Measurements from ENCODE around the gene NCAPD2. TPM values are rescaled to one million over a fixed set of nuclear protein-coding genes. Genes with fewer than 3 reads are reported as not detected.
A peak's percentile ranks its signal among the peaks of the same experiment; 100 is the strongest.

NCAPD2 gene
- polyA plus RNA-seq, 1 of the 3 experiments (the other 2 are of a cell fraction): 46.9 TPM

GRCh38 chr12:6470375-6471163 lies 23.3 kb upstream of the NCAPD2 start, which contains the start of gene VAMP1:
VAMP1 (minus strand) TSS chr12:6470677; CDS start chr12:6470531, 146 bp downstream.
- peak within 1 kb of the TSS; percentile 92 for H2AFZ ChIP-seq (ENCODE audit: low read depth)
- no peaks in the 10 kb centered on the region for H4K20me1 ChIP-seq (ENCODE audit: insufficient read depth)
- DNase-seq: peak; percentile 97
- peak within 1 kb of the TSS; percentile 77 to 92 for H3K4me3 ChIP-seq (ENCODE audit: low read depth in 2 of 2, low read length in 1 of 2)
- under 1% methylated on average over 25 of the region's 69 CpGs for WGBS (ENCODE audit: low lambda C conversion rate)
- H3K79me2 ChIP-seq (ENCODE audit: insufficient read depth): peaks cover 37% of the 10 kb centered on the region
- H3K36me3 ChIP-seq (replicated peaks in 1 of 2; ENCODE audit: control insufficient read depth in 1 of 2, insufficient read depth in 2 of 2, low read length in 1 of 2): peaks cover 7 to 11% of the 10 kb centered on the region in 2 experiments
- no peaks in the 10 kb centered on the region for H3K9me2 ChIP-seq
- peak within 1 kb of the TSS; percentile 91 to 98 for H3K27ac ChIP-seq (ENCODE audit: low read depth in 2 of 2, low read length in 1 of 2)
- no peaks in the 10 kb centered on the region for H3K27me3 ChIP-seq (ENCODE audit: insufficient read depth)
- H3K4me2 ChIP-seq: peak within 1 kb of the TSS; percentile 98
- peak within 1 kb of the TSS; percentile 87 for H3K9ac ChIP-seq
- peaks cover 11% of the 10 kb centered on the region for H3F3A ChIP-seq (replicated peaks; ENCODE audit: insufficient read depth)
- H3K4me1 ChIP-seq (ENCODE audit: control insufficient read depth in 1 of 2, insufficient read depth in 2 of 2, low read depth in 1 of 2, low read length in 1 of 2): peaks cover 0 to 13% of the 10 kb centered on the region in 2 experiments; a peak in 2 of 4 replicates
- ChIA-PET CTCF (interaction anchor here (0.7 to 4.1 kb wide), 13 partner anchors 10 to 492 kb away, joined by 3 to 16 read pairs (median 3); partner anchors contain the start of gene MRPL51), POLR2A (interaction anchor here (0.5 to 2.9 kb wide), 19 partner anchors 14 to 219 kb away, joined by 3 to 23 read pairs (median 6); partner anchors contain the start of genes GAPDH, MRPL51, TAPBPL and ZNF384)
- H3K9me3 ChIP-seq: no peaks in the 10 kb centered on the region
- TF ChIP-seq REST (IDR thresholded peaks at IDR 0.05; ENCODE audit: low read depth, low read length): peak; percentile 47; the same call in 1 of the 2 replicates
- no peak for TF ChIP-seq RAD21 (IDR thresholded peaks at IDR 0.05; ENCODE audit: low read length)
- no peak for TF ChIP-seq USF1 (IDR thresholded peaks at IDR 0.05; ENCODE audit: borderline replicate concordance, low read depth)
- peak; percentile 67 for TF ChIP-seq NRF1 (IDR thresholded peaks at IDR 0.05; ENCODE audit: low read depth, low read length)
- TF ChIP-seq SIN3A (IDR thresholded peaks at IDR 0.05; ENCODE audit: borderline replicate concordance, low read depth, low read length): peak; percentile 85; the same call in 1 of the 2 replicates
- peak; percentile 95 for TF ChIP-seq TAF1 (IDR thresholded peaks at IDR 0.05; ENCODE audit: borderline replicate concordance, low read depth, low read length)
- no peak; the same call in 1 of the 2 replicates for TF ChIP-seq NFIC (IDR thresholded peaks at IDR 0.05; ENCODE audit: borderline replicate concordance)
- TF ChIP-seq RXRA (IDR thresholded peaks at IDR 0.05; ENCODE audit: borderline replicate concordance, low read depth): no peak; the same call in 1 of the 2 replicates
- TF ChIP-seq MXI1 (IDR thresholded peaks at IDR 0.05; ENCODE audit: low read depth, low read length): peak; percentile 79
- no peak; a peak in 1 of 4 replicates for TF ChIP-seq EP300 (IDR thresholded peaks at IDR 0.05; ENCODE audit: borderline replicate concordance in 1 of 2, low read depth in 1 of 2, low read length in 1 of 2)
- TF ChIP-seq PBX3 (IDR thresholded peaks at IDR 0.05): peak; percentile 98
- peak; percentile 75 for TF ChIP-seq CHD2 (IDR thresholded peaks at IDR 0.05; ENCODE audit: low read length, partially characterized antibody)
- no peak for TF ChIP-seq FOXJ3 (CRISPR knock-in tag; IDR thresholded peaks at IDR 0.05)
- TF ChIP-seq MEF2A (IDR thresholded peaks at IDR 0.05; ENCODE audit: borderline replicate concordance, low read depth): no peak
- 0 out of 2 replicates have a peak, but pooled peaks have one; percentile 17 for TF ChIP-seq ZBTB33 (IDR thresholded peaks at IDR 0.05; ENCODE audit: borderline replicate concordance, low read depth)
- peak; percentile 28; the same call in 1 of the 2 replicates for TF ChIP-seq TCF12 (IDR thresholded peaks at IDR 0.05)
- peak; percentile 100 for TF ChIP-seq POLR2AphosphoS5 (IDR thresholded peaks at IDR 0.05; ENCODE audit: low read depth, low read length)
- no peak for TF ChIP-seq GABPA (IDR thresholded peaks at IDR 0.05; ENCODE audit: low read depth)
- no peak for TF ChIP-seq CTCF (IDR thresholded peaks at IDR 0.05)
- peak; percentile 52 for TF ChIP-seq ELF1 (IDR thresholded peaks at IDR 0.05)
- TF ChIP-seq RCOR1 (IDR thresholded peaks at IDR 0.05; ENCODE audit: low read length): no peak
- peak; percentile 74 for TF ChIP-seq YY1 (IDR thresholded peaks at IDR 0.05; ENCODE audit: low read depth)
